K562 (cell line): Measurements from ENCODE around the gene SMARCC1. TPM values are rescaled to one million over a fixed set of nuclear protein-coding genes. Genes with fewer than 3 reads are reported as not detected.
A peak's percentile ranks its signal among the peaks of the same experiment; 100 is the strongest.

Experiments
- ATAC-seq: fragments of 200-7000 bp; cut with Tn5 transposase; 3 replicates; pipeline ENCODE4 v1.9.1; 2020; ENCODE audit warnings: moderate library complexity
- BruUV-seq: library from RNA; stranded (reverse); fragments of 400-500 nt; replicated peaks from 2 replicates; lab custom pipeline; 2021; lab: Mats Ljungman, UMichigan
- CTCF ChIA-PET: fragments of 300-600 bp; formaldehyde crosslinking; extraction: SDS; loops from one replicate; lab custom pipeline; 2021; ENCODE audit warnings: low intra/inter-chr PET ratio; lab: Yijun Ruan, JAX
- POLR2A ChIA-PET: fragments of 300-600, 350-650 bp; sonication (Branson Sonifier 250); formaldehyde crosslinking; extraction: SDS; loops from one replicate; lab custom pipeline; 2021; ENCODE audit warnings: antibody characterized with exemption, inconsistent platforms; lab: Yijun Ruan, JAX
- DNase-seq, 4 experiments: peaks; one replicate each; pipeline versions ENCODE4 v3.0.0 to v3.0.0-alpha.2; 2011 to 2018; ENCODE audit warnings: low spot score in 3 of 4, mixed read lengths in 3 of 4; ENCODE audit errors: extremely low read depth in 1 of 4
- FAIRE-seq: peaks from 2 replicates; lab custom pipeline; 2011; peaks lifted over from hg19 to GRCh38; lab: Jason Lieb, UNC
- H2AFZ ChIP-seq: 2 replicates; pipeline ENCODE4 v1.6.0; 2011; ENCODE audit warnings: low read depth, low read length, control low read depth, inconsistent platforms
- H3K27ac ChIP-seq: fragments of 200-600 bp; 3 replicates; pipeline ENCODE4 v1.8.0; 2011; ENCODE audit warnings: low read depth, mild to moderate bottlenecking, control low read depth, inconsistent platforms, low read length, moderate library complexity, mixed read lengths; ENCODE audit errors: extremely low read depth
- H3K27me3 ChIP-seq, 2 experiments: fragments of 300-600 bp in 1 of 2; 2 replicates in 1 of 2; 3 replicates in 1 of 2; pipeline versions ENCODE4 v1.6.0 to v1.8.0; 2011; ENCODE audit warnings: inconsistent platforms in 2 of 2, low read length in 2 of 2, mild to moderate bottlenecking in 1 of 2, mixed read lengths in 1 of 2, moderate library complexity in 1 of 2; ENCODE audit not compliant: control insufficient read depth in 2 of 2, insufficient read depth in 2 of 2
- H3K36me3 ChIP-seq: fragments of 300-600 bp; 3 replicates; pipeline ENCODE4 v1.8.0; 2011; ENCODE audit warnings: mild to moderate bottlenecking, low read length, inconsistent platforms; ENCODE audit not compliant: control insufficient read depth, insufficient read depth
- H3K4me1 ChIP-seq, 2 experiments: fragments of 200-600 bp in 1 of 2; replicated peaks in 1 of 2; 2 replicates in 1 of 2; 3 replicates in 1 of 2; pipeline versions ENCODE4 v1.5.1 to v1.8.0; 2011; ENCODE audit warnings: inconsistent platforms in 2 of 2, low read length in 2 of 2, mild to moderate bottlenecking in 1 of 2, mixed read lengths in 1 of 2, moderate library complexity in 1 of 2; ENCODE audit not compliant: control insufficient read depth in 2 of 2, insufficient read depth in 2 of 2
- H3K4me2 ChIP-seq: 2 replicates; pipeline ENCODE4 v1.6.1; 2011; ENCODE audit warnings: low read length, control low read depth, inconsistent platforms, mixed read lengths; ENCODE audit not compliant: insufficient read depth
- H3K4me3 ChIP-seq: fragments of 200-600 bp; sonication (generic), shearing (Covaris generic); 2 replicates; pipeline ENCODE4 v1.5.1; 2016; ENCODE audit warnings: control low read depth, inconsistent platforms
- H3K79me2 ChIP-seq: fragments of 200-600 bp; 3 replicates; pipeline ENCODE4 v1.8.0; 2011; ENCODE audit warnings: low read length, inconsistent platforms; ENCODE audit not compliant: control insufficient read depth, insufficient read depth
- H3K9ac ChIP-seq, 2 experiments: 2 replicates each; pipeline versions ENCODE4 v1.6.0 to v1.6.1; 2011; ENCODE audit warnings: low read depth in 2 of 2, low read length in 2 of 2, control low read depth in 1 of 2, inconsistent platforms in 1 of 2, mild to moderate bottlenecking in 1 of 2, mixed read lengths in 1 of 2; ENCODE audit not compliant: insufficient read depth in 1 of 2
- H3K9me1 ChIP-seq: one replicate; pipeline ENCODE4 v1.6.0; 2011; ENCODE audit warnings: inconsistent platforms, mild to moderate bottlenecking, low read length, moderate library complexity; ENCODE audit not compliant: control insufficient read depth, insufficient read depth
- H3K9me3 ChIP-seq: replicated peaks from 2 replicates; pipeline ENCODE4 v1.5.1; 2011; ENCODE audit warnings: low read depth, low read length, inconsistent platforms; ENCODE audit not compliant: control insufficient read depth, insufficient read depth
- H4K20me1 ChIP-seq: replicated peaks from 2 replicates; pipeline ENCODE4 v1.6.1; 2011; ENCODE audit warnings: low read length, inconsistent platforms, mixed read lengths; ENCODE audit not compliant: control insufficient read depth, insufficient read depth
- TOE1 ChIP-seq, 2 experiments: fragments of 450-650 bp in 1 of 2; sonication (generic) in 1 of 2; formaldehyde crosslinking in 1 of 2; IDR thresholded peaks; 2 replicates each; pipeline versions ENCODE4 v1.7.1 to v1.8.0; 2016 to 2022; ENCODE audit warnings: borderline replicate concordance in 2 of 2, mild to moderate bottlenecking in 2 of 2, antibody characterized with exemption in 1 of 2, inconsistent platforms in 1 of 2, low read depth in 1 of 2, missing genetic modification reagents in 1 of 2, moderate library complexity in 1 of 2
- TRIM25 ChIP-seq: fragments of 450-650 bp; IDR thresholded peaks from 2 replicates; pipeline ENCODE4 v1.7.0; 2016; ENCODE audit warnings: borderline replicate concordance
- ZMIZ1 ChIP-seq, 2 experiments: fragments of 150-350 bp in 1 of 2; IDR thresholded peaks; 2 replicates each; pipeline ENCODE4 v1.6.1; 2012 to 2016; ENCODE audit warnings: low read depth in 2 of 2, low read length in 2 of 2, mild to moderate bottlenecking in 1 of 2, moderate library complexity in 1 of 2
- WGBS: fragments of 100-300 bp; shearing (Covaris generic); methylation state at CpG from one replicate; pipeline ENCODE4 v1.1.6; 2016; ENCODE audit warnings: low coverage, mixed read lengths; ENCODE audit not compliant: insufficient coverage; ENCODE audit errors: missing lambda C conversion rate; 5-methylcytosine and 5-hydroxymethylcytosine counted together
- in situ Hi-C: fragments of 300-500 bp; cut with MboI; formaldehyde crosslinking; loops from 4 replicates; pipeline ENCODE4 v1.15.0; 2018; ENCODE audit warnings: inconsistent platforms, mixed read lengths
- intact Hi-C: fragments of 100-400 bp; cut with micrococcal nuclease; formaldehyde crosslinking; loops from 2 replicates; pipeline ENCODE4 v1.14.2; 2022
- polyA plus RNA-seq, 8 experiments: library from polyadenylated mRNA; depleted of rRNA in 4 of 8; stranded (reverse) in 5 of 8; unstranded in 3 of 8; fragments of >200 nt; fragmentation: Nextera tagmentation in 2 of 8; fragmentation: Illumina TruSeq in 1 of 8; extraction: Ambion mirVana in 2 of 8; extraction: Trizol in 1 of 8; gene quantifications; 2 replicates each; pipeline versions ENCODE4 v1.2.1 to v1.2.3, GENCODE V29; 2011 to 2014; ENCODE audit warnings: inconsistent platforms in 1 of 8, missing spikeins in 1 of 8
- total RNA-seq, 7 experiments: library from RNA; depleted of rRNA in 6 of 7; stranded (reverse); fragments of >200 nt in 6 of 7; fragmentation: Illumina TruSeq in 2 of 7; extraction: Trizol in 2 of 7; gene quantifications; 2 replicates each; pipeline versions ENCODE4 v1.2.1 to v1.2.3, GENCODE V29; 2011 to 2021; ENCODE audit warnings: low replicate concordance in 1 of 7
- TF ChIP-seq, protein P1 (sequence below), 3 experiments: IDR thresholded peaks in 2 of 3; conservative IDR thresholded peaks in 1 of 3; 2 replicates each; pipeline ENCODE4 v1.5.1; 2011 to 2012; ENCODE audit warnings: low read length in 3 of 3, mild to moderate bottlenecking in 3 of 3, control low read depth in 2 of 3, improper control_type of control experiment in 1 of 3, inconsistent platforms in 1 of 3, low read depth in 1 of 3, mixed read lengths in 1 of 3, moderate library complexity in 1 of 3; ENCODE audit not compliant: insufficient read depth in 2 of 3
- TF ChIP-seq, protein P2 (sequence below): fragments of 450-650 bp; IDR thresholded peaks from 2 replicates; pipeline ENCODE4 v1.6.1; 2016; ENCODE audit warnings: borderline replicate concordance

Gene SMARCC1
- total and polyA plus RNA-seq, 9 of the 15 experiments (the other 6 are each of a cell fraction or from before 2014, with no cell fraction given): 20.7 to 199 (median 66.0) TPM

DNA sequence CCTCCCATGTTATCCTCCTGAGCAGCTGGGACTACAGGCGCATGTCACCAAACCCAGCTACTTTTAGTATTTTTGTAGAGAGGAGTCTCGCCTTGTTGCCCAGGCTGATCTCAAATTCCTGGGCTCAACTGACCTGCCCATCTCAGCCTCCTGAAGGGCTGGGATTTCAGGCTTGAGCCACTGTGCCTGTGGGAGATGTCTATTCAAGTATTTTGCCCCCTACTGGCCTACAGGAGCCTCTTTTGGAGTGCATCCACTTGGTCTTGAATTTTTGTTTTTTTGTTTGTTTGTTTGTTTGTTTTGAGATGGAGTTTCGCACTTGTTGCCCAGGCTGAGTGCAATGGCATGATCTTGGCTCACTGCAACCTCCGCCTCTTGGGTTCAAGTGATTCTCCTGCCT is 18.0 kb upstream of the SMARCC1 start:
- in situ Hi-C loops (no loop called here), intact Hi-C loops (no loop called here)
- H3K27me3 ChIP-seq: no peaks in the 10 kb centered on the region
- H3K36me3 ChIP-seq: no peaks in the 10 kb centered on the region
- POLR2A ChIA-PET: interaction anchor here (0.7 kb wide), 1 partner anchor 14 kb away, joined by 3 read pairs; no protein-coding TSS in a partner anchor
- no peak overlapping the region for H3K4me2 ChIP-seq
- H4K20me1 ChIP-seq: no peaks in the 10 kb centered on the region
- peaks cover 18% of the 10 kb centered on the region for H3K79me2 ChIP-seq
- H2AFZ ChIP-seq: peak overlapping the region; percentile 34; the same call in 1 of the 2 replicates
- H3K4me1 ChIP-seq: peaks cover 13 to 17% of the 10 kb centered on the region in 2 experiments; a peak in 4 of 5 replicates
- H3K9ac ChIP-seq: no peak overlapping the region
- no peaks in the 10 kb centered on the region for H3K9me3 ChIP-seq
- H3K9me1 ChIP-seq: no peaks in the 10 kb centered on the region
- 66% methylated on average over 4 of the region's 4 CpGs for WGBS
- H3K4me3 ChIP-seq: no peak overlapping the region
- H3K27ac ChIP-seq: no peak overlapping the region
- CTCF ChIA-PET: interaction anchor here (0.6 kb wide), 1 partner anchor 11 kb away, joined by 4 read pairs; no protein-coding TSS in a partner anchor
- FAIRE-seq (peak; percentile 68), DNase-seq (peak in 1 of 4 experiments; percentile 42), ATAC-seq (no peak)
- no TSS peak for BruUV-seq
- TF ChIP-seq TOE1 (IDR thresholded peaks at IDR 0.05; ENCODE audit: borderline replicate concordance) (0 out of 2 replicates have a peak, but pooled peaks have one; percentile 15), TOE1 (CRISPR knock-in tag; IDR thresholded peaks at IDR 0.05; ENCODE audit: borderline replicate concordance, low read depth) (no peak), TRIM25 (0 out of 2 replicates have a peak, but pooled peaks have one; percentile 19), ZMIZ1 (IDR thresholded peaks at IDR 0.05; ENCODE audit: low read depth in 2 of 2, low read length in 2 of 2) (no peak)
- TF ChIP-seq, protein P1, sequence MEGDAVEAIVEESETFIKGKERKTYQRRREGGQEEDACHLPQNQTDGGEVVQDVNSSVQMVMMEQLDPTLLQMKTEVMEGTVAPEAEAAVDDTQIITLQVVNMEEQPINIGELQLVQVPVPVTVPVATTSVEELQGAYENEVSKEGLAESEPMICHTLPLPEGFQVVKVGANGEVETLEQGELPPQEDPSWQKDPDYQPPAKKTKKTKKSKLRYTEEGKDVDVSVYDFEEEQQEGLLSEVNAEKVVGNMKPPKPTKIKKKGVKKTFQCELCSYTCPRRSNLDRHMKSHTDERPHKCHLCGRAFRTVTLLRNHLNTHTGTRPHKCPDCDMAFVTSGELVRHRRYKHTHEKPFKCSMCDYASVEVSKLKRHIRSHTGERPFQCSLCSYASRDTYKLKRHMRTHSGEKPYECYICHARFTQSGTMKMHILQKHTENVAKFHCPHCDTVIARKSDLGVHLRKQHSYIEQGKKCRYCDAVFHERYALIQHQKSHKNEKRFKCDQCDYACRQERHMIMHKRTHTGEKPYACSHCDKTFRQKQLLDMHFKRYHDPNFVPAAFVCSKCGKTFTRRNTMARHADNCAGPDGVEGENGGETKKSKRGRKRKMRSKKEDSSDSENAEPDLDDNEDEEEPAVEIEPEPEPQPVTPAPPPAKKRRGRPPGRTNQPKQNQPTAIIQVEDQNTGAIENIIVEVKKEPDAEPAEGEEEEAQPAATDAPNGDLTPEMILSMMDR (IDR thresholded peaks at IDR 0.05 in 2 of 3, conservative IDR thresholded peaks at IDR 0.05 in 1 of 3; ENCODE audit: insufficient read depth in 2 of 3, low read depth in 1 of 3, low read length in 3 of 3): peak; percentile 44 to 63 (median 59)
- TF ChIP-seq, protein P2, sequence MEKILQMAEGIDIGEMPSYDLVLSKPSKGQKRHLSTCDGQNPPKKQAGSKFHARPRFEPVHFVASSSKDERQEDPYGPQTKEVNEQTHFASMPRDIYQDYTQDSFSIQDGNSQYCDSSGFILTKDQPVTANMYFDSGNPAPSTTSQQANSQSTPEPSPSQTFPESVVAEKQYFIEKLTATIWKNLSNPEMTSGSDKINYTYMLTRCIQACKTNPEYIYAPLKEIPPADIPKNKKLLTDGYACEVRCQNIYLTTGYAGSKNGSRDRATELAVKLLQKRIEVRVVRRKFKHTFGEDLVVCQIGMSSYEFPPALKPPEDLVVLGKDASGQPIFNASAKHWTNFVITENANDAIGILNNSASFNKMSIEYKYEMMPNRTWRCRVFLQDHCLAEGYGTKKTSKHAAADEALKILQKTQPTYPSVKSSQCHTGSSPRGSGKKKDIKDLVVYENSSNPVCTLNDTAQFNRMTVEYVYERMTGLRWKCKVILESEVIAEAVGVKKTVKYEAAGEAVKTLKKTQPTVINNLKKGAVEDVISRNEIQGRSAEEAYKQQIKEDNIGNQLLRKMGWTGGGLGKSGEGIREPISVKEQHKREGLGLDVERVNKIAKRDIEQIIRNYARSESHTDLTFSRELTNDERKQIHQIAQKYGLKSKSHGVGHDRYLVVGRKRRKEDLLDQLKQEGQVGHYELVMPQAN: 0 out of 2 replicates have a peak, but pooled peaks have one; percentile 33
